Measurements from ENCODE around the gene LASP1NB.

LASP1NB gene

GRCh38 chr17:38903404-38903803 lies 22.0 kb upstream of the LASP1NB start (continued):
- TF ChIP-seq, protein P1, sequence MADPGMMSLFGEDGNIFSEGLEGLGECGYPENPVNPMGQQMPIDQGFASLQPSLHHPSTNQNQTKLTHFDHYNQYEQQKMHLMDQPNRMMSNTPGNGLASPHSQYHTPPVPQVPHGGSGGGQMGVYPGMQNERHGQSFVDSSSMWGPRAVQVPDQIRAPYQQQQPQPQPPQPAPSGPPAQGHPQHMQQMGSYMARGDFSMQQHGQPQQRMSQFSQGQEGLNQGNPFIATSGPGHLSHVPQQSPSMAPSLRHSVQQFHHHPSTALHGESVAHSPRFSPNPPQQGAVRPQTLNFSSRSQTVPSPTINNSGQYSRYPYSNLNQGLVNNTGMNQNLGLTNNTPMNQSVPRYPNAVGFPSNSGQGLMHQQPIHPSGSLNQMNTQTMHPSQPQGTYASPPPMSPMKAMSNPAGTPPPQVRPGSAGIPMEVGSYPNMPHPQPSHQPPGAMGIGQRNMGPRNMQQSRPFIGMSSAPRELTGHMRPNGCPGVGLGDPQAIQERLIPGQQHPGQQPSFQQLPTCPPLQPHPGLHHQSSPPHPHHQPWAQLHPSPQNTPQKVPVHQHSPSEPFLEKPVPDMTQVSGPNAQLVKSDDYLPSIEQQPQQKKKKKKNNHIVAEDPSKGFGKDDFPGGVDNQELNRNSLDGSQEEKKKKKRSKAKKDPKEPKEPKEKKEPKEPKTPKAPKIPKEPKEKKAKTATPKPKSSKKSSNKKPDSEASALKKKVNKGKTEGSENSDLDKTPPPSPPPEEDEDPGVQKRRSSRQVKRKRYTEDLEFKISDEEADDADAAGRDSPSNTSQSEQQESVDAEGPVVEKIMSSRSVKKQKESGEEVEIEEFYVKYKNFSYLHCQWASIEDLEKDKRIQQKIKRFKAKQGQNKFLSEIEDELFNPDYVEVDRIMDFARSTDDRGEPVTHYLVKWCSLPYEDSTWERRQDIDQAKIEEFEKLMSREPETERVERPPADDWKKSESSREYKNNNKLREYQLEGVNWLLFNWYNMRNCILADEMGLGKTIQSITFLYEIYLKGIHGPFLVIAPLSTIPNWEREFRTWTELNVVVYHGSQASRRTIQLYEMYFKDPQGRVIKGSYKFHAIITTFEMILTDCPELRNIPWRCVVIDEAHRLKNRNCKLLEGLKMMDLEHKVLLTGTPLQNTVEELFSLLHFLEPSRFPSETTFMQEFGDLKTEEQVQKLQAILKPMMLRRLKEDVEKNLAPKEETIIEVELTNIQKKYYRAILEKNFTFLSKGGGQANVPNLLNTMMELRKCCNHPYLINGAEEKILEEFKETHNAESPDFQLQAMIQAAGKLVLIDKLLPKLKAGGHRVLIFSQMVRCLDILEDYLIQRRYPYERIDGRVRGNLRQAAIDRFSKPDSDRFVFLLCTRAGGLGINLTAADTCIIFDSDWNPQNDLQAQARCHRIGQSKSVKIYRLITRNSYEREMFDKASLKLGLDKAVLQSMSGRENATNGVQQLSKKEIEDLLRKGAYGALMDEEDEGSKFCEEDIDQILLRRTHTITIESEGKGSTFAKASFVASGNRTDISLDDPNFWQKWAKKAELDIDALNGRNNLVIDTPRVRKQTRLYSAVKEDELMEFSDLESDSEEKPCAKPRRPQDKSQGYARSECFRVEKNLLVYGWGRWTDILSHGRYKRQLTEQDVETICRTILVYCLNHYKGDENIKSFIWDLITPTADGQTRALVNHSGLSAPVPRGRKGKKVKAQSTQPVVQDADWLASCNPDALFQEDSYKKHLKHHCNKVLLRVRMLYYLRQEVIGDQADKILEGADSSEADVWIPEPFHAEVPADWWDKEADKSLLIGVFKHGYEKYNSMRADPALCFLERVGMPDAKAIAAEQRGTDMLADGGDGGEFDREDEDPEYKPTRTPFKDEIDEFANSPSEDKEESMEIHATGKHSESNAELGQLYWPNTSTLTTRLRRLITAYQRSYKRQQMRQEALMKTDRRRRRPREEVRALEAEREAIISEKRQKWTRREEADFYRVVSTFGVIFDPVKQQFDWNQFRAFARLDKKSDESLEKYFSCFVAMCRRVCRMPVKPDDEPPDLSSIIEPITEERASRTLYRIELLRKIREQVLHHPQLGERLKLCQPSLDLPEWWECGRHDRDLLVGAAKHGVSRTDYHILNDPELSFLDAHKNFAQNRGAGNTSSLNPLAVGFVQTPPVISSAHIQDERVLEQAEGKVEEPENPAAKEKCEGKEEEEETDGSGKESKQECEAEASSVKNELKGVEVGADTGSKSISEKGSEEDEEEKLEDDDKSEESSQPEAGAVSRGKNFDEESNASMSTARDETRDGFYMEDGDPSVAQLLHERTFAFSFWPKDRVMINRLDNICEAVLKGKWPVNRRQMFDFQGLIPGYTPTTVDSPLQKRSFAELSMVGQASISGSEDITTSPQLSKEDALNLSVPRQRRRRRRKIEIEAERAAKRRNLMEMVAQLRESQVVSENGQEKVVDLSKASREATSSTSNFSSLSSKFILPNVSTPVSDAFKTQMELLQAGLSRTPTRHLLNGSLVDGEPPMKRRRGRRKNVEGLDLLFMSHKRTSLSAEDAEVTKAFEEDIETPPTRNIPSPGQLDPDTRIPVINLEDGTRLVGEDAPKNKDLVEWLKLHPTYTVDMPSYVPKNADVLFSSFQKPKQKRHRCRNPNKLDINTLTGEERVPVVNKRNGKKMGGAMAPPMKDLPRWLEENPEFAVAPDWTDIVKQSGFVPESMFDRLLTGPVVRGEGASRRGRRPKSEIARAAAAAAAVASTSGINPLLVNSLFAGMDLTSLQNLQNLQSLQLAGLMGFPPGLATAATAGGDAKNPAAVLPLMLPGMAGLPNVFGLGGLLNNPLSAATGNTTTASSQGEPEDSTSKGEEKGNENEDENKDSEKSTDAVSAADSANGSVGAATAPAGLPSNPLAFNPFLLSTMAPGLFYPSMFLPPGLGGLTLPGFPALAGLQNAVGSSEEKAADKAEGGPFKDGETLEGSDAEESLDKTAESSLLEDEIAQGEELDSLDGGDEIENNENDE (IDR thresholded peaks at IDR 0.05; ENCODE audit: insufficient replicate concordance, low read length), result no peak
- TF ChIP-seq EZH2 (IDR thresholded peaks at IDR 0.05; ENCODE audit: low read depth, low read length, severe bottlenecking) (no peak), TEAD4 (IDR thresholded peaks at IDR 0.05; ENCODE audit: low read depth, low read length) (no peak), SUZ12 (IDR thresholded peaks at IDR 0.05; ENCODE audit: low read length) (no peak), HDAC6 (IDR thresholded peaks at IDR 0.05; ENCODE audit: low read depth, low read length) (no peak), SIX5 (IDR thresholded peaks at IDR 0.05; ENCODE audit: low read depth, low read length) (no peak), ZNF274 (IDR thresholded peaks at IDR 0.05; ENCODE audit: borderline replicate concordance, extremely low read depth, low read length) (no peak), ASH2L (IDR thresholded peaks at IDR 0.05; ENCODE audit: low read length) (no peak), CBX5 (IDR thresholded peaks at IDR 0.05; ENCODE audit: low read depth, low read length) (no peak)
